Panc1 (cell line): ENCODE data around the gene SUPT3H. TPM values are rescaled to one million over a fixed set of nuclear protein-coding genes. Genes with fewer than 3 reads are reported as not detected.

Experiments used
- ATAC-seq: fragments of 200-7000 bp; cut with Tn5 transposase; 2 replicates; pipeline ENCODE4 v1.9.1; 2020; ENCODE audit warnings: mild to moderate bottlenecking, moderate library complexity
- BruUV-seq: library from RNA; stranded (reverse); fragments of 400-500 nt; replicated peaks from 2 replicates; lab custom pipeline; 2021; lab: Mats Ljungman, UMichigan
- CTCF ChIA-PET: fragments of 300-600 bp; sonication (Branson Sonifier 250); formaldehyde crosslinking; loops from one replicate; lab custom pipeline; 2022; ENCODE audit warnings: antibody characterized with exemption; lab: Charles Lee
- POLR2A ChIA-PET: fragments of 300-600 bp; sonication (Branson Sonifier 250); formaldehyde crosslinking; loops from one replicate; lab custom pipeline; 2022; ENCODE audit warnings: antibody characterized with exemption; lab: Charles Lee
- DNase-seq: peaks from one replicate; pipeline ENCODE4 v3.0.0-alpha.2; 2010; ENCODE audit warnings: low read depth, low spot score
- H3K27ac ChIP-seq: 2 replicates; pipeline ENCODE4 v1.5.1; 2011; ENCODE audit warnings: mild to moderate bottlenecking, low read length, inconsistent platforms
- H3K27me3 ChIP-seq: fragments of 200-500 bp; sonication (Bioruptor generic); 2 replicates; pipeline ENCODE4 v1.6.0; 2014; ENCODE audit warnings: low read length, inconsistent platforms; ENCODE audit not compliant: control insufficient read depth, insufficient read depth
- H3K36me3 ChIP-seq: fragments of 200-500 bp; sonication (Bioruptor generic); 2 replicates; pipeline ENCODE4 v1.5.1; 2014; ENCODE audit warnings: inconsistent platforms, mild to moderate bottlenecking, low read length, moderate library complexity; ENCODE audit not compliant: control insufficient read depth, insufficient read depth
- H3K4me1 ChIP-seq: 2 replicates; pipeline ENCODE4 v1.5.1; 2011; ENCODE audit warnings: inconsistent platforms, mild to moderate bottlenecking, low read length, moderate library complexity; ENCODE audit not compliant: control insufficient read depth, insufficient read depth
- H3K4me3 ChIP-seq, 2 experiments: 2 replicates each; pipeline ENCODE4 v1.5.1; 2011 to 2012; ENCODE audit warnings: low read depth in 2 of 2, low read length in 2 of 2, mild to moderate bottlenecking in 2 of 2, inconsistent platforms in 1 of 2, moderate library complexity in 1 of 2
- H3K9me3 ChIP-seq: fragments of 200-500 bp; sonication (Bioruptor generic); 2 replicates; pipeline ENCODE4 v1.5.1; 2014; ENCODE audit warnings: low read depth, mild to moderate bottlenecking, inconsistent platforms, low read length, moderate library complexity; ENCODE audit not compliant: control insufficient read depth, insufficient read depth
- CTCF ChIP-seq: fragments of 450-650 bp; IDR thresholded peaks from 2 replicates; pipeline ENCODE4 v1.5.1; 2017; ENCODE audit warnings: mild to moderate bottlenecking
- POLR2AphosphoS5 ChIP-seq: IDR thresholded peaks from 2 replicates; pipeline ENCODE4 v1.6.1; 2012; ENCODE audit warnings: mild to moderate bottlenecking, low read depth, low read length, moderate library complexity
- REST ChIP-seq, 2 experiments: IDR thresholded peaks; 2 replicates each; pipeline ENCODE4 v1.6.1; 2011 to 2012; ENCODE audit warnings: low read depth in 2 of 2, control low read depth in 1 of 2, low read length in 1 of 2, mild to moderate bottlenecking in 1 of 2, moderate library complexity in 1 of 2; ENCODE audit not compliant: insufficient read depth in 1 of 2
- SIN3A ChIP-seq: IDR thresholded peaks from 2 replicates; pipeline ENCODE4 v1.6.1; 2012; ENCODE audit warnings: low read depth, mild to moderate bottlenecking, low read length, moderate library complexity, borderline replicate concordance; ENCODE audit not compliant: insufficient read depth
- TCF7L2 ChIP-seq: IDR thresholded peaks from 2 replicates; pipeline ENCODE4 v1.6.1; 2011; ENCODE audit warnings: mild to moderate bottlenecking, low read depth, low read length, inconsistent platforms
- in situ Hi-C: cut with HindIII; loops from 2 replicates; pipeline ENCODE4 v1.10.0; 2016; ENCODE audit warnings: low sequenced_read_pairs, low pct_unique_long_range_greater_than_20kb
- intact Hi-C: fragments of 100-400 bp; cut with micrococcal nuclease; formaldehyde crosslinking; loops from one replicate; pipeline ENCODE4 v1.10.0; 2022; ENCODE audit not compliant: unreplicated experiment
- total RNA-seq: library from RNA; stranded (reverse); gene quantifications from one replicate; pipeline ENCODE4 v1.2.1, GENCODE V29; 2021; ENCODE audit not compliant: unreplicated experiment

Gene SUPT3H
- total RNA-seq, 1 experiment from 2014 or later, result 11.0 TPM

- POLR2A ChIA-PET, result no interaction called here
- ATAC-seq, result no peak
- in situ Hi-C loops (no loop called here), intact Hi-C loops (no loop called here)
- no peaks in the 10 kb centered on the region for H3K4me1 ChIP-seq
- H3K4me3 ChIP-seq, result no peak overlapping the region
- no peak overlapping the region for H3K27ac ChIP-seq
- no peak for TF ChIP-seq POLR2AphosphoS5
- TF ChIP-seq CTCF, result no peak
- TF ChIP-seq REST (IDR thresholded peaks at IDR 0.05; ENCODE audit: insufficient read depth in 1 of 2, low read depth in 2 of 2, low read length in 1 of 2), result no peak
- TF ChIP-seq SIN3A, result no peak
- no peak for DNase-seq
- no peaks in the 10 kb centered on the region for H3K36me3 ChIP-seq
- H3K27me3 ChIP-seq, result no peaks in the 10 kb centered on the region
- BruUV-seq, result no TSS peak
- H3K9me3 ChIP-seq, result no peaks in the 10 kb centered on the region
- CTCF ChIA-PET, result no interaction called here
These were observed 521.3 kb downstream of the SUPT3H start for GRCh38 chr6:44856479-44856878.

GRCh38 chr6:44855562-44856411 is 521.9 kb downstream of the SUPT3H start:
- Histone ChIP-seq H3K9me3 (no peaks in the 10 kb centered on the region), H3K4me1 (no peaks in the 10 kb centered on the region), H3K27me3 (no peaks in the 10 kb centered on the region), H3K27ac (no peak overlapping the region), H3K4me3 (no peak overlapping the region), H3K36me3 (no peaks in the 10 kb centered on the region)
- no peak for TF ChIP-seq CTCF
- no peak for TF ChIP-seq TCF7L2
- TF ChIP-seq SIN3A, result no peak
- no peak for TF ChIP-seq REST (IDR thresholded peaks at IDR 0.05; ENCODE audit: insufficient read depth in 1 of 2, low read depth in 2 of 2, low read length in 1 of 2)
- TF ChIP-seq POLR2AphosphoS5, result no peak
- intact Hi-C loops, result no loop called here
- no peak for ATAC-seq
- BruUV-seq, result no TSS peak
- CTCF ChIA-PET, result no interaction called here
- in situ Hi-C loops, result no loop called here
- POLR2A ChIA-PET, result no interaction called here
- no peak for DNase-seq
